Measurements from ENCODE around the gene ABCA3.
"Not testable (repeated sequence)": the region's sequence is repeated elsewhere in the genome, so short reads cannot be mapped to it uniquely, and the experiment has no call there.

Gene ABCA3

GRCh38 chr16:2252806-2253148 is 87.8 kb downstream of the ABCA3 start:
- no peak for DNase-seq (ENCODE audit: low spot score)

GRCh38 chr16:2251296-2252111 is 89.0 kb downstream of the ABCA3 start, which contains the start of gene ECI1:
ECI1 (minus strand) TSS chr16:2251587; CDS start chr16:2251566, 21 bp downstream.
- DNase-seq (ENCODE audit: low spot score), result peak; percentile 91

- no peak for DNase-seq (ENCODE audit: low spot score)
Measured at GRCh38 chr16:2250652-2251295, 89.8 kb downstream of the ABCA3 start.

GRCh38 chr16:2246301-2246885 is 94.1 kb downstream of the ABCA3 start:
- no peak for DNase-seq (ENCODE audit: low spot score)

GRCh38 chr16:2244926-2245795 is 95.4 kb downstream of the ABCA3 start:
- DNase-seq (ENCODE audit: low spot score), result no peak

- no peak for DNase-seq (ENCODE audit: low spot score)
Measured at GRCh38 chr16:2244301-2244700, 96.2 kb downstream of the ABCA3 start.

GRCh38 chr16:2243781-2244180 is 96.7 kb downstream of the ABCA3 start:
- DNase-seq (ENCODE audit: low spot score), result no peak

- DNase-seq (ENCODE audit: low spot score), result no peak
Measured at GRCh38 chr16:2243031-2243528, 97.4 kb downstream of the ABCA3 start.

- peak; percentile 59 for DNase-seq (ENCODE audit: low spot score)
Measured at GRCh38 chr16:2242598-2242997, 97.9 kb downstream of the ABCA3 start.

GRCh38 chr16:2240331-2240730 is 100.2 kb downstream of the ABCA3 start:
- DNase-seq (ENCODE audit: low spot score), result not testable (repeated sequence)

- no peak for DNase-seq (ENCODE audit: low spot score)
Measured at GRCh38 chr16:2238838-2239675, 101.5 kb downstream of the ABCA3 start.

GRCh38 chr16:2238150-2238837 is 102.2 kb downstream of the ABCA3 start:
- no peak for DNase-seq (ENCODE audit: low spot score)

- DNase-seq (ENCODE audit: low spot score), result no peak
Measured at GRCh38 chr16:2237493-2238149, 102.9 kb downstream of the ABCA3 start.

GRCh38 chr16:2237102-2237482 is 103.4 kb downstream of the ABCA3 start:
- DNase-seq (ENCODE audit: low spot score), result no peak

GRCh38 chr16:2236337-2237101 is 104.0 kb downstream of the ABCA3 start, which contains the start of gene DNASE1L2:
DNASE1L2 (plus strand) TSS chr16:2236444; CDS start chr16:2236817, 373 bp downstream.
- DNase-seq (ENCODE audit: low spot score), result peak; percentile 42

- peak; percentile 62 for DNase-seq (ENCODE audit: low spot score)
Measured at GRCh38 chr16:2235695-2236336, 104.7 kb downstream of the ABCA3 start.

GRCh38 chr16:2235234-2235651 is 105.3 kb downstream of the ABCA3 start:
- no peak for DNase-seq (ENCODE audit: low spot score)

- no peak for DNase-seq (ENCODE audit: low spot score)
Measured at GRCh38 chr16:2234813-2235170, 105.7 kb downstream of the ABCA3 start.
